WTC11 (cell line): ENCODE measurements around the gene CYP24A1. TPM values are rescaled to one million over a fixed set of nuclear protein-coding genes. Genes with fewer than 3 reads are reported as not detected.
A peak's percentile ranks its signal among the peaks of the same experiment; 100 is the strongest.

ENCODE experiments used
- ATAC-seq: fragments of 200-7000 bp; cut with Tn5 transposase; 2 replicates; pipeline ENCODE4 v1.10.0; 2021; ENCODE audit warnings: mild to moderate bottlenecking, moderate library complexity
- CTCF ChIA-PET: fragments of 300-600 bp; sonication (Branson Sonifier 250); formaldehyde crosslinking; loops from one replicate; lab custom pipeline; 2021; ENCODE audit warnings: antibody characterized with exemption; lab: Charles Lee
- POLR2A ChIA-PET: fragments of 350-600 bp; sonication (Branson Sonifier 250); formaldehyde crosslinking; loops from one replicate; lab custom pipeline; 2021; ENCODE audit warnings: antibody characterized with exemption; lab: Charles Lee
- DNase-seq: peaks from one replicate; pipeline ENCODE4 v3.0.0; 2021; ENCODE audit warnings: low spot score
- H3K27ac Mint-ChIP-seq: 2 replicates; pipeline ENCODE4 v1.8.0; 2021; ENCODE audit warnings: mixed read lengths
- H3K27me3 Mint-ChIP-seq: 2 replicates; pipeline ENCODE4 v1.8.0; 2021; ENCODE audit warnings: low read depth, mild to moderate bottlenecking, moderate library complexity, mixed read lengths
- H3K36me3 Mint-ChIP-seq: 2 replicates; pipeline ENCODE4 v1.8.0; 2021; ENCODE audit warnings: mixed read lengths
- H3K4me1 Mint-ChIP-seq: 2 replicates; pipeline ENCODE4 v1.8.0; 2022; ENCODE audit warnings: mixed read lengths
- H3K4me3 Mint-ChIP-seq: 2 replicates; pipeline ENCODE4 v1.8.0; 2021; ENCODE audit warnings: mild to moderate bottlenecking, moderate library complexity, mixed read lengths
- H3K9me3 Mint-ChIP-seq: 2 replicates; pipeline ENCODE4 v1.8.0; 2021; ENCODE audit warnings: mixed read lengths
- CREM ChIP-seq: sonication (generic); formaldehyde crosslinking; IDR thresholded peaks from 2 replicates; pipeline ENCODE4 v1.8.1; 2022; ENCODE audit warnings: mild to moderate bottlenecking, missing genetic modification reagents, moderate library complexity
- ESRRA ChIP-seq: sonication (generic); formaldehyde crosslinking; IDR thresholded peaks from 2 replicates; pipeline ENCODE4 v1.8.1; 2022; ENCODE audit warnings: mild to moderate bottlenecking, missing genetic modification reagents, borderline replicate concordance
- NFYB ChIP-seq: sonication (generic); formaldehyde crosslinking; conservative IDR thresholded peaks from 2 replicates; pipeline ENCODE4 v1.8.0; 2022; ENCODE audit warnings: low read depth, missing genetic modification reagents
- PRRX2 ChIP-seq: fragments of 250-450 bp; sonication (Bioruptor Pico); IDR thresholded peaks from 2 replicates; pipeline ENCODE4 v1.8.0; 2021; ENCODE audit warnings: mild to moderate bottlenecking
- SOX15 ChIP-seq: fragments of 250-450 bp; sonication (Bioruptor Pico); IDR thresholded peaks from 2 replicates; pipeline ENCODE4 v1.9.0; 2021; ENCODE audit warnings: mild to moderate bottlenecking
- TCF7 ChIP-seq: sonication (generic); formaldehyde crosslinking; IDR thresholded peaks from 2 replicates; pipeline ENCODE4 v1.8.0; 2022; ENCODE audit warnings: mild to moderate bottlenecking, low read depth, missing genetic modification reagents, moderate library complexity
- ZNF416 ChIP-seq: fragments of 250-450 bp; sonication (Bioruptor Pico); IDR thresholded peaks from 2 replicates; pipeline ENCODE4 v1.9.0; 2021; ENCODE audit warnings: mild to moderate bottlenecking, inconsistent platforms
- total RNA-seq: library from RNA; stranded (reverse); gene quantifications from 3 replicates; pipeline ENCODE4 v1.2.3, GENCODE V29; 2021
- TF ChIP-seq, protein P1 (sequence below): sonication (generic); formaldehyde crosslinking; IDR thresholded peaks from 2 replicates; pipeline ENCODE4 v1.8.0; 2022; ENCODE audit warnings: missing genetic modification reagents
- TF ChIP-seq, protein P2 (sequence below): fragments of 250-450 bp; sonication (Bioruptor Pico); conservative IDR thresholded peaks from 2 replicates; pipeline ENCODE4 v1.9.0; 2021; ENCODE audit warnings: mild to moderate bottlenecking
- TF ChIP-seq, protein P3 (sequence below): fragments of 250-450 bp; sonication (Bioruptor Pico); IDR thresholded peaks from 2 replicates; pipeline ENCODE4 v2.1.2; 2022; ENCODE audit warnings: mild to moderate bottlenecking, moderate library complexity
- TF ChIP-seq, protein P4 (sequence below): sonication (generic); formaldehyde crosslinking; IDR thresholded peaks from 2 replicates; pipeline ENCODE4 v1.8.1; 2022; ENCODE audit warnings: missing genetic modification reagents, borderline replicate concordance

Gene CYP24A1
- total RNA-seq, 1 experiment from 2014 or later, result not detected

DNA sequence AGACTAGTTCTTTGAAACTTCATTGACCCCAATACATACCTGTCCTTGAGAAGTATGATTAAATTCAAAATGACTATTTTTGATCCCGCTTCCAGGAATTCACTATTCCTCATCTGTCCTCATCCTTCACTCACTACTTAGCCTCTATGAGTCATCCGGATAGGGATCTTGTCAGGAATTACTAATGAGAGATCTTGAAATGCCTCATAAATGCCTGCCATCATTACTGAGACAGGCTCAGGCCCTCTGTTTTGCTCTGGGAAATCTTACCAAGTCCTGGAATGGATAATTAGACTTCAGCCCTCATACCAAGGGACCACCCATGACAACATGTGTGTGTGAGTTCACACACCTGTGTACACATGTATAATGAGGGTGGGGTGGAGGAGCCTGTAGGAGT lies 2.8 kb upstream of the CYP24A1 start:
- Mint-ChIP-seq H3K27me3 (peaks cover 53% of the 10 kb centered on the region), H3K36me3 (no peaks in the 10 kb centered on the region)
- ChIA-PET CTCF (no interaction called here), POLR2A (no interaction called here)
- TF ChIP-seq TCF7 (CRISPR knock-in tag) (no peak), SOX15 (CRISPR knock-in tag) (no peak)
- TF ChIP-seq, all 79 proteins: peak for 0
- Mint-ChIP-seq H3K27ac (no peak overlapping the region), H3K4me1 (peaks cover 17% of the 10 kb centered on the region), H3K4me3 (no peak overlapping the region), H3K9me3 (no peaks in the 10 kb centered on the region)
- DNase-seq (no peak), ATAC-seq (no peak)

DNA sequence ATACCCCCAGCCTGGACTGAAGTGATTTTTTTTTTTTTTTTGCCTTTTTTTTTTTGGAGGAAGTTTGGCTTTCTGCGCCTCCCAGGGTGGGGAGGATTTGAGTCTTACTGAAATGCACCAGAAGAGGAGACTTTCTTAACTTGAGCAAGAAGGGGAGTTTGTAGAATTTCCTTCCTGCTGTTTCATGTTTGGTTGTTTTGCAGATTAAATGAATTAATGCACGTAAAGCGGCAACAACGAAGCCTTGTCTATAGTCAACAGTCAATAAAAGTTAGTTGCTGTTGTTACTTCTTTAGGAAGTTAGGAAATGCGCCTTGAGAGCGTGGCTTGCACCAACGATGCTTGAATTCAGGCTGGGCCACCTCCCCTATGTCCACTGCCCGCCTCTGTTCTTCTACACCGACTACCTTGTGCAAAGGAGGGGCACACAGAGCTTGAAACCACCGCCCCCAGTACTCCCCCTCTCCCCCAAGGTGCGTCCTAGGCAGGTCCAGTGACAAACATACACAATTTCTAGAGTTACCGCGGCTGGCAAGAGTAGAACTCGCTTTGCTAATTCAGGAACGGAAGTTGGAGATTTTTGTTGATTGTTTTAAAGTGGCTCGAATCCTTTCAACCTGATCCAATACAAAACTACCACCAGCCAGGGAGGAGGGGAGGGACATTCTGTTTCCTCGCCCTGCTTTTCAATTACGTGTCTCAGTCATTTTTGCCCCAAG lies 830 bp upstream of the CYP24A1 start:
- DNase-seq (no peak), ATAC-seq (peak; percentile 10; the same call in 1 of the 2 replicates)
- H3K27me3 Mint-ChIP-seq, result peaks cover 73% of the 10 kb centered on the region
- H3K27ac Mint-ChIP-seq, result no peak overlapping the region
- CTCF ChIA-PET, result no interaction called here
- H3K9me3 Mint-ChIP-seq, result no peaks in the 10 kb centered on the region
- H3K4me1 Mint-ChIP-seq, result peaks cover 21% of the 10 kb centered on the region
- POLR2A ChIA-PET, result no interaction called here
- peak overlapping the region; percentile 68 for H3K4me3 Mint-ChIP-seq
- no peaks in the 10 kb centered on the region for H3K36me3 Mint-ChIP-seq
- TF ChIP-seq CREM (CRISPR knock-in tag) (no peak), PRRX2 (no peak), NFYB (CRISPR knock-in tag) (no peak), ESRRA (no peak), ZNF416 (CRISPR knock-in tag) (no peak)
- TF ChIP-seq, protein P1, sequence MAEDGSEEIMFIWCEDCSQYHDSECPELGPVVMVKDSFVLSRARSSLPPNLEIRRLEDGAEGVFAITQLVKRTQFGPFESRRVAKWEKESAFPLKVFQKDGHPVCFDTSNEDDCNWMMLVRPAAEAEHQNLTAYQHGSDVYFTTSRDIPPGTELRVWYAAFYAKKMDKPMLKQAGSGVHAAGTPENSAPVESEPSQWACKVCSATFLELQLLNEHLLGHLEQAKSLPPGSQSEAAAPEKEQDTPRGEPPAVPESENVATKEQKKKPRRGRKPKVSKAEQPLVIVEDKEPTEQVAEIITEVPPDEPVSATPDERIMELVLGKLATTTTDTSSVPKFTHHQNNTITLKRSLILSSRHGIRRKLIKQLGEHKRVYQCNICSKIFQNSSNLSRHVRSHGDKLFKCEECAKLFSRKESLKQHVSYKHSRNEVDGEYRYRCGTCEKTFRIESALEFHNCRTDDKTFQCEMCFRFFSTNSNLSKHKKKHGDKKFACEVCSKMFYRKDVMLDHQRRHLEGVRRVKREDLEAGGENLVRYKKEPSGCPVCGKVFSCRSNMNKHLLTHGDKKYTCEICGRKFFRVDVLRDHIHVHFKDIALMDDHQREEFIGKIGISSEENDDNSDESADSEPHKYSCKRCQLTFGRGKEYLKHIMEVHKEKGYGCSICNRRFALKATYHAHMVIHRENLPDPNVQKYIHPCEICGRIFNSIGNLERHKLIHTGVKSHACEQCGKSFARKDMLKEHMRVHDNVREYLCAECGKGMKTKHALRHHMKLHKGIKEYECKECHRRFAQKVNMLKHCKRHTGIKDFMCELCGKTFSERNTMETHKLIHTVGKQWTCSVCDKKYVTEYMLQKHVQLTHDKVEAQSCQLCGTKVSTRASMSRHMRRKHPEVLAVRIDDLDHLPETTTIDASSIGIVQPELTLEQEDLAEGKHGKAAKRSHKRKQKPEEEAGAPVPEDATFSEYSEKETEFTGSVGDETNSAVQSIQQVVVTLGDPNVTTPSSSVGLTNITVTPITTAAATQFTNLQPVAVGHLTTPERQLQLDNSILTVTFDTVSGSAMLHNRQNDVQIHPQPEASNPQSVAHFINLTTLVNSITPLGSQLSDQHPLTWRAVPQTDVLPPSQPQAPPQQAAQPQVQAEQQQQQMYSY, result no peak
- TF ChIP-seq, protein P2, sequence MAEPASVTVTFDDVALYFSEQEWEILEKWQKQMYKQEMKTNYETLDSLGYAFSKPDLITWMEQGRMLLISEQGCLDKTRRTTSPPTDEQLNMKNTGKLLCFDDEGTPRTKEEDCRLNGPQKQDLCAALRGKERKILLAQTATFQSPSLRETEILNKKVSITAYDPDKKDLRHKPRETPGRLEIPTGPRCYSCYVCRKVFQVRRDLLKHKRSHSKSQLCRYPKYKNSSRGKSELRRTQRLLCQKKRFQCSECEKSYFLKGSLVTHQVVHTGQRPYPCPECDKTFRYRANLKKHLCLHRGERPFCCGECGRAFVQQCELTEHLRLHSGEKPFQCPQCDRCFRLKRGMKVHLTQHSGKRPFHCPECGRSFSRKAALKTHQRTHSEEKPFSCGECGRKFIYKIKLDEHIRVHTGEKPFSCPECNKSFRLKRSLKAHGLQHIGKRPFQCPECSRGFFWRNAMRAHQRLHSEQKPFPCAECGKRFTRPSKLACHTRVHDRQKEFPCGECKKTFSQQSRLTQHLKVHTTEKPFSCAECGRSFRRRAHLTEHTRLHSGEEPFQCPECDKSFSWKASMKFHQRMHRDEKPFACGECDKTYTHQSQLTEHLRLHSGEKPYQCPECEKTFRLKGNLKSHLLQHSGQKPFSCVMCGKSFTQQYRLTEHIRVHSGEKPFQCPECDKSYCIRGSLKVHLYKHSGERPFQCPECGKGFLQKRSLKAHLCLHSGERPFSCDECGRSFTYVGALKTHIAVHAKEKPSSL, result no peak
- TF ChIP-seq, protein P3, sequence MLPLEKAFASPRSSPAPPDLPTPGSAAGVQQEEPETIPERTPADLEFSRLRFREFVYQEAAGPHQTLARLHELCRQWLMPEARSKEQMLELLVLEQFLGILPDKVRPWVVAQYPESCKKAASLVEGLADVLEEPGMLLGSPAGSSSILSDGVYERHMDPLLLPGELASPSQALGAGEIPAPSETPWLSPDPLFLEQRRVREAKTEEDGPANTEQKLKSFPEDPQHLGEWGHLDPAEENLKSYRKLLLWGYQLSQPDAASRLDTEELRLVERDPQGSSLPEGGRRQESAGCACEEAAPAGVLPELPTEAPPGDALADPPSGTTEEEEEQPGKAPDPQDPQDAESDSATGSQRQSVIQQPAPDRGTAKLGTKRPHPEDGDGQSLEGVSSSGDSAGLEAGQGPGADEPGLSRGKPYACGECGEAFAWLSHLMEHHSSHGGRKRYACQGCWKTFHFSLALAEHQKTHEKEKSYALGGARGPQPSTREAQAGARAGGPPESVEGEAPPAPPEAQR (CRISPR knock-in tag), result no peak
- TF ChIP-seq, protein P4, sequence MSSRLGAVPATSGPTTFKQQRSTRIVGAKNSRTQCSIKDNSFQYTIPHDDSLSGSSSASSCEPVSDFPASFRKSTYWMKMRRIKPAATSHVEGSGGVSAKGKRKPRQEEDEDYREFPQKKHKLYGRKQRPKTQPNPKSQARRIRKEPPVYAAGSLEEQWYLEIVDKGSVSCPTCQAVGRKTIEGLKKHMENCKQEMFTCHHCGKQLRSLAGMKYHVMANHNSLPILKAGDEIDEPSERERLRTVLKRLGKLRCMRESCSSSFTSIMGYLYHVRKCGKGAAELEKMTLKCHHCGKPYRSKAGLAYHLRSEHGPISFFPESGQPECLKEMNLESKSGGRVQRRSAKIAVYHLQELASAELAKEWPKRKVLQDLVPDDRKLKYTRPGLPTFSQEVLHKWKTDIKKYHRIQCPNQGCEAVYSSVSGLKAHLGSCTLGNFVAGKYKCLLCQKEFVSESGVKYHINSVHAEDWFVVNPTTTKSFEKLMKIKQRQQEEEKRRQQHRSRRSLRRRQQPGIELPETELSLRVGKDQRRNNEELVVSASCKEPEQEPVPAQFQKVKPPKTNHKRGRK (CRISPR knock-in tag), result no peak
- TF ChIP-seq, all 79 proteins: peak for 0
